ENCODE data around the gene DNAJA3. TPM values are rescaled to one million over a fixed set of nuclear protein-coding genes. Genes with fewer than 3 reads are reported as not detected.

DNAJA3 gene
- total RNA-seq, 4 donors from 2014 or later = 41.1 to 70.9 (median 48.7) TPM

GRCh38 chr16:4415538-4416199, 10.0 kb upstream of the DNAJA3 start:
- Histone ChIP-seq H3K27ac (peak overlapping the region; percentile 86), H3K4me3 (peak overlapping the region; percentile 97), H3K9me3 (no peaks in the 10 kb centered on the region), H3K36me3 (peaks cover 9% of the 10 kb centered on the region), H3K27me3 (no peaks in the 10 kb centered on the region), H3K4me1 (peaks cover 45% of the 10 kb centered on the region)
- no peak for TF ChIP-seq POLR2AphosphoS5 (IDR thresholded peaks at IDR 0.05)
- TF ChIP-seq CTCF (IDR thresholded peaks at IDR 0.05) = no peak
- TF ChIP-seq EP300 (IDR thresholded peaks at IDR 0.05) = no peak
- TF ChIP-seq POLR2A (IDR thresholded peaks at IDR 0.05) = no peak
- 14% methylated on average over 9 of the region's 44 CpGs for WGBS
- DNase-seq (ENCODE audit: low spot score in 2 of 2) = peak in 1 of 2 donors; percentile 75

- DNase-seq (ENCODE audit: low spot score in 2 of 2) = peak; percentile 98
- 0% methylated on average over 2 of the region's 92 CpGs for WGBS
- no peak for TF ChIP-seq CTCF (IDR thresholded peaks at IDR 0.05)
- TF ChIP-seq POLR2A (IDR thresholded peaks at IDR 0.05) = peak in 1 of 2 donors; percentile 43
- TF ChIP-seq POLR2AphosphoS5 (IDR thresholded peaks at IDR 0.05) = peak in 1 of 3 donors; percentile 10
- H3K4me1 ChIP-seq = peaks cover 40% of the 10 kb centered on the region
- H3K36me3 ChIP-seq = peaks cover 9% of the 10 kb centered on the region
- H3K27ac ChIP-seq = peak within 1 kb of the TSS; percentile 86
- H3K9me3 ChIP-seq = no peaks in the 10 kb centered on the region
- H3K27me3 ChIP-seq = no peaks in the 10 kb centered on the region
- peak within 1 kb of the TSS; percentile 97 for H3K4me3 ChIP-seq
Measured at GRCh38 chr16:4416200-4417032, 9.3 kb upstream of the DNAJA3 start, which contains the start of gene CORO7. Gene CORO7, minus strand, starts transcription at chr16:4416596. Its CDS starts 78 bp downstream, at chr16:4416518.

GRCh38 chr16:4419402-4419959, 6.2 kb upstream of the DNAJA3 start:
- no peaks in the 10 kb centered on the region for H3K36me3 ChIP-seq
- TF ChIP-seq POLR2A (IDR thresholded peaks at IDR 0.05) = no peak
- 87% methylated on average over 6 of the region's 7 CpGs for WGBS
- H3K27me3 ChIP-seq = no peaks in the 10 kb centered on the region
- peaks cover 27% of the 10 kb centered on the region for H3K4me1 ChIP-seq
- no peak for DNase-seq (ENCODE audit: low spot score in 2 of 2)
- no peaks in the 10 kb centered on the region for H3K9me3 ChIP-seq
- no peak overlapping the region for H3K4me3 ChIP-seq
- no peak overlapping the region for H3K27ac ChIP-seq

GRCh38 chr16:4420505-4421105, 5.1 kb upstream of the DNAJA3 start:
- 80% methylated on average over 8 of the region's 8 CpGs for WGBS

GRCh38 chr16:4426021-4426684, 485 bp downstream of the DNAJA3 start:
- peaks cover 30% of the 10 kb centered on the region for H3K4me1 ChIP-seq
- DNase-seq (ENCODE audit: low spot score in 2 of 2) = no peak
- H3K27ac ChIP-seq = peak overlapping the region; percentile 95
- no peaks in the 10 kb centered on the region for H3K9me3 ChIP-seq
- TF ChIP-seq POLR2A (IDR thresholded peaks at IDR 0.05) (no peak), EP300 (IDR thresholded peaks at IDR 0.05) (no peak), CTCF (IDR thresholded peaks at IDR 0.05) (no peak), POLR2AphosphoS5 (IDR thresholded peaks at IDR 0.05) (no peak)
- WGBS = 5% methylated on average over 23 of the region's 31 CpGs
- H3K36me3 ChIP-seq = no peaks in the 10 kb centered on the region
- no peaks in the 10 kb centered on the region for H3K27me3 ChIP-seq
- peak overlapping the region; percentile 88 for H3K4me3 ChIP-seq

More at GRCh38 chr16:4420505-4421105, 5.1 kb upstream of the DNAJA3 start:
- no peaks in the 10 kb centered on the region for H3K9me3 ChIP-seq
- H3K4me3 ChIP-seq = no peak overlapping the region
- H3K36me3 ChIP-seq = no peaks in the 10 kb centered on the region
- DNase-seq (ENCODE audit: low spot score in 2 of 2) = no peak
- no peaks in the 10 kb centered on the region for H3K27me3 ChIP-seq
- peaks cover 20% of the 10 kb centered on the region for H3K4me1 ChIP-seq
- H3K27ac ChIP-seq = no peak overlapping the region
- TF ChIP-seq EP300 (IDR thresholded peaks at IDR 0.05) = no peak
- no peak for TF ChIP-seq POLR2A (IDR thresholded peaks at IDR 0.05)

All from suprapubic skin (tissue), 4 donors.